Adipose tissue (tissue), 3 donors: ENCODE results near the gene SERPINA12. TPM values are rescaled to one million over a fixed set of nuclear protein-coding genes. Genes with fewer than 3 reads are reported as not detected.

ENCODE experiments used
- H3K27ac ChIP-seq: one replicate; pipeline ENCODE4 v1.5.1; 2013; ENCODE audit warnings: low read depth, low read length
- WGBS, 3 donors: extraction: QIAGEN DNeasy Blood & Tissue Kit; methylation state at CpG; one replicate each; pipeline ENCODE4 v1.1.7; 2013; 5-methylcytosine and 5-hydroxymethylcytosine counted together
- polyA plus RNA-seq, 3 donors: library from polyadenylated mRNA; stranded (reverse); fragments of 200-250 nt; gene quantifications; one replicate each; pipeline ENCODE4 v1.2.3, GENCODE V29; 2013
- donor health status: healthy with polysubstance abuse.
- donor health status: Bipolar disorder and iron deficiency.
- donor health status: healthy.

SERPINA12 gene
- polyA plus RNA-seq, 3 donors: not detected

DNA sequence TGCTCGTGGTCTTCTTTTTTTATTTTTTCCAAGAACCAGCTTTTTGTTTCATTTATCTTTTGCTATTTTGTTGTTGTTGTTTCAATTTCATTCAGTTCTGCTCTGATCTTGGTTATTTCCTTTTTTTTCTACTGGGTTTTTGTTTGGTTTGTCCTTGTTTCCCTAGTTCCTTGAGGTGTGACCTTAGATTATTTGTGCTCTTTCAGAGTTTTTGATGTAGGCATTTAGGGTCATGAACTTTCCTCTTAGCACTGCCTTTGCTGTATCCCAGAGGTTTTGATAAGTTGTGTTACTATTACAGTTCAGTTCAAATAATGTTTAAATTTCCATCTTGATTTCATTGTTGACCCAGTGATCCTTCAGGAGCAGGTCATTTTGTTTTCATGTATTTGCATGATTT, 53.3 kb downstream of the SERPINA12 start:
- no peak overlapping the region for H3K27ac ChIP-seq
- 0 to 25% (median 0%) methylated on average over 1 of the region's 1 CpG for WGBS, 3 donors

DNA sequence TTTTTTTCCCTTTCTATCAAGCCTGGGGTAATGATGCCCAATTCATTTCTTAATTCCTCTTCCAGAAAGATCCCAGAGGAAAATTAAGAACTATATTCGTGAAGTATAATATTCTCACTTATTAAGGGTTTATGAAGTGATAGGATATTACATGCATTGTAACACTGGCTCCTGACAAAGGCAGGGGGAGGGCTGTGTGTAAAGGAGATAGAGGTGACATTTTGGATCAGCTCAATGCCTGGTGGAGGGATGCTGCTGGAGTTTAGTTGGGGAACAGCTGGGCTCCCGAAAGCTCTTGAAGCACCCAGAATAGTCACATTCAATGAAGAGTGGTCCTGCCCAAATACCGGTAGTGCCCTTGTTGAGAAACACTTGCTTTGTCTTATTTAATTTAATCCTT, 57.4 kb downstream of the SERPINA12 start:
- WGBS, 3 donors: 34 to 58% (median 44%) methylated on average over 3 of the region's 3 CpGs
- no peak overlapping the region for H3K27ac ChIP-seq

DNA sequence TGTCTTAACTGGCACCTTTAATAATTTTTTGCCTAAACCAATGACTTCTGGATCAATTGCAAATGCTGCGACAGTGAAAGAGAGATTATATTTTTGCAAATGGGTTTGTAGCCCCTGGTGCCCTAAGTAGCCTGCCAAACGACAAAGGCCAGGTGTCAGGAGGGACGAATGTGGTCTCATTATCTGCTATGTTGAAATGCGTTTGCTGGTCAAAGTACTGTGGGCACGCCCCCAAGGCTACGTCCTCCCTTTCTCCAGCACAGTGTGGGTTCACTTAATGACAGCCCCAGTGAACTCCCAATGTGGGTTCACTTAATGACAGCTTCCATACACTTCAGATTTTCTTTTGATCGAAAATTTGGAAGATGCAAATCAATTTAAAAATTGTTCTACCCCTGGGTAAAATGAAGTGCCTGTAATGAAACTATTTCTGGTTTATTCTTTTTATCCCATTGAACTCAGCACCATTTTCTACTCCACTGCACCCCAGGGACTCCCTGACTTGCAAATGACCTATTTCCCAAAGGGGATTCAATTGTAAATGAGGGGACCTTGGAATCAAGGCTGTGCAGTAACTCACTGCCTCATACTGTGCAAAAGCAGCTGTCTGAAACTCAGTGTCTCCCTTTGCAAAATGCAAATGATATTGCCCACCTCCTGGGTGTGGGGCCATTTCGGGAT, 58.0 kb downstream of the SERPINA12 start:
- H3K27ac ChIP-seq: no peak overlapping the region
- WGBS, 3 donors: 16 to 27% (median 18%) methylated on average over 8 of the region's 8 CpGs

DNA sequence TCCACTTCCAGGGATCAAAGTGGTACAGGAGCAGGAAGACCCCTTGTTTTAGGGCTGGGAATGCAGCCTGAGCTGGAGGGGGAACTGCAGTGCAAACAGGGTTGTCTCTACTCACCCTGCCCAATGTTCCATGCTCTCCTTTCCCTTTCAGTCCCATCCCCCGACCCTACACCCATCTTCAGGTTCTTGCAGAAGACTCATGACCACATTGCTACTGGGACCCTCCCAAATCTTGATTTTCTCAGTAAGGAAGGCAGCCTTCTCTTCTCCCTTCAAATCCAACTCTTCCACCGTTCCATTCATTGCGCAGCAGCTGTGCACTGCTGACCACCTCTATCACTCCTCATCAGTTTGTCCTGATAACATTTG, 58.6 kb downstream of the SERPINA12 start:
- H3K27ac ChIP-seq: no peak overlapping the region
- 54 to 62% (median 58%) methylated on average over 3 of the region's 3 CpGs for WGBS, 3 donors

DNA sequence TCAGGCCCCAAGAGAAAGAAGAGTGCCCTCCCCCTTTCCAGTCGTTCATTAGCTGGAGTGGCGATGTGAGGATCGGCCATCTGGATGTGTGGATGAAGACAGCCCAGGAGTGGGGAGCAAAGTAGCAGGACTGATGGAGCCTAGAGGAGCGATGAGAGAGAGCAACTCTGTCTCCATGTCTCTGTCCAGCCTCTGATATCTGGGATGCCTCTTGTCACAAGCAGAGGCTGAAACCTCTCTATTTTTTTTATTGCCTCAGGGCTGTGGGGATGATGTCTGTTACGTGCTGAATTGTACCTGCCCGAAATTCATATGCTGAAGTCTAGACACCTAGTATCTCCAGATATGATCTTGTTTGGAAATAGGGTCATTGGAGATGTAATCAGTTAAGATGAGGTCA, 59.3 kb downstream of the SERPINA12 start:
- WGBS, 3 donors: 74 to 81% (median 78%) methylated on average over 6 of the region's 6 CpGs
- H3K27ac ChIP-seq: no peak overlapping the region

DNA sequence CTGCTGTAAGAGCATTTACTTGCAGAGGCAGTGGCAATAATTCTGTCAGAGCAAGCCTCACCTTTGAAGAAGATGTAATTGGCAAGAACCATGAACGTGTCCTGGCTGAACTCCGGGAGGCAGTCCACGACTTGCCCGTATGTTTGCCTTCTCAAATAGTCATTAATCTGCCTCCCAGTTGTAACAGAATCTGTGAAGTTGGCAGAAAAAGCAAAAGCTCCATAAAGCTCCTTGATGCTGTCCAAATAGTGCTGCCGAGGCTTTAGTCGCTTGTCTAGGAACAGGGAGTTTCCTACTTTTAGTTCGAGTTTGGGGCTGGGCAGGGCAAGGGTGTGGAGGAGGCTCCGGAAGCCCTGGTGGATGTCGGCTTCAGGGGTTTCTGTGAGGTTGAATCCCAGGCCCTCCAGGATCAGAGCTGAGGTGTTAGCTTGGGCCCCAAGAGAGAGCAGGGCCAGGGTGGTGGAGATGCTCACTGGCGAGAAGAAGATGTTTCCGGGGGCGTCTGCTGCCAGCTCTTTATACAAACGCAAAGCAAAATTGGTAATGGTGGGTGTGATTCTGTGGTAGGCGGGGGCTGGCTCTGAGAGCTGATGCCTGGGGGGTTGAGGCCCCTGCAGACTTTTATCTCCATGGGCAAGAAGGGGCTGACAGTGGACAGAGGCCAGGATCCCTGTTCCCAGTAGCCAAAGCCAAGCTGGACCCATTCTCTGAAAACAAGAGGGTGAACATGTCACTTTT, 61.0 kb downstream of the SERPINA12 start:
- no peak overlapping the region for H3K27ac ChIP-seq
- WGBS, 3 donors: 42 to 67% (median 64%) methylated on average over 14 of the region's 14 CpGs

DNA sequence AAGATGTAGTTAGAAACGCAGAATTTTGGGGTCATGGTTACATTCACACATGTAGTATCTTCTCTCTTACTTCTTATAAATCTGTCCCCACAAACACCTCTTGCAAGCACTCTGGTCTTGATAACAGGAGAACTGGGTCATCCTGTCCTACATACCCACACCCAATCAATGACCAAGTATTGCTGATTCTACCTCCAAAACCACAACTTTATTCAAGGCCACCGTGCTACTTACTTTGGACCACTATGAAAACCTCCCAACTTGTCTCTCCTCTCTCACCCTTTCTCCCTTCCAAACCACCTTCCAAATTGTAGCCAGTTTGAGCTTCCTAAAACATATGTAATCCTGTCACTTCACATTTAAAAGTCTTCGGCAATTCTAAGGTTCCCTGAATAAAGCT, 62.1 kb downstream of the SERPINA12 start:
- 60 to 77% (median 62%) methylated on average over 3 of the region's 3 CpGs for WGBS, 3 donors
- H3K27ac ChIP-seq: no peak overlapping the region

DNA sequence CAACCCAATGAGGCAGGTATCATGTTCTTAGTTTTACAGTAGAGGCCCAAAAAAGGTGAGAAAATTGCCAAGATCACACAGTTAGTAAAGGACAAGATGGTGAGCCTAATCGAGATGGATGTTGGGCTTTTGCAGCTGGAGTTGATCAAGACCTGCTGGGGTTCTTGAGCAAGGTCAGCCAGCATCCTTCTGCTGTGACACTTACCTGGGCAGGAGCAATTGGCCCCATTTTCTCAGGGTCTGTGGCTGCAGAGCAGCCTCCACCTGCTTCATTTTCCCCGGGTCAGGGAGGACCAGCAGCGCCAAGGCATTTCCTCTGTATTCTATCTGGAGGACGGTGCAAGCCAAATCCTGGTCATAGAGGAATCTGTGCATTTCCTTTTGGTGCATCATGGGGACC, 63.1 kb downstream of the SERPINA12 start:
- H3K27ac ChIP-seq: no peak overlapping the region
- 69 to 82% (median 75%) methylated on average over 4 of the region's 4 CpGs for WGBS, 3 donors

DNA sequence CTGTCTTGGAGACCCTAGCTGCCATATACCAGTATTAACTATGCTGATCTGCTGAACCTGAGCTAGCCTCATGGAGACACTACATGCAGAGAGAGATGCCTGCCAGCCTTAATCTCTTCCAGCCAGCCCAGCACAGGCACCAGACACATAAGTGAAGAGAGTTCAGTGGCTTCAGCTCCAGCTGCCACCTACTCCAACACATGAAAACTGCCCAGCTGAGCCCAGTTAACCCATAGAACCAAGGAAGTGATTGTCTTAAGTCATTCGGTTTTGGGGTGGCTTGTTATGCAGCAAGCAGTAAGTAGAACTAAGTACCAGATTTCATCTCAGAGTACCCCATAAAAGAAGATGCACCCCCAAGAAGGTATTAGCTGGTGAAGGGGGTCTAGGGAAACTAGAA, 64.3 kb downstream of the SERPINA12 start:
- no peak overlapping the region for H3K27ac ChIP-seq
- WGBS, 3 donors: 68 to 82% (median 72%) methylated on average over 1 of the region's 1 CpG

DNA sequence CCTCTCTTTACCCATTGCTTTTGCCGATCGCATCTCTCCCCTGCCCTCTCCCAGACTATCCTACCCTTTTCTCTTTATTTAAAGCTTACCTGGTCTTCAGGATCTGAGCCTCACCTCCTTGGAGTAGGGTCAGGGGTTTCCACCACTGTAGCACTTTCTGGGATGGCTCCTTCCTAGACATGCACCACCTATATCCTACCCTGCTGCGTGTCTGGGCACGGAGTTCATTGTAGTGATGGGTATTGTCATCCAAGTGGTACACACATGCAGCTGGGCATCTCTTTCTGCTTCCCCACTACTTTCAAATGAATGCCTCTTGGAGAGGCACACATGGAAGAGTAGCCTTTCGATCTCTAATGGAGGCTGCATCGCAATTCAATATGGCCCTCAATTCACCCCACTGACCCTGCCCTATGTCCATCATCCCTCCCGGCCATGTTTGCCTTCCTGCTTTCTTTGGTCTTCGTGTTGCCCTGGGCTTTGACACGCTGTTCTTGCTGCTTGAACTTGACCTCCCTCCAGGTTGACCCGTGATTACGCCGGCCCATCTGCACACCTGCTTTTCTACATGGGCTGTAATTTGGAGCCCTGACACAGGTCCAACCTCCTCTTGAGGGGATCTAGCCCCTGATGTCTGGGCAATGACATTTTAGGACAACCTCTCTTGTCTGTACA, 67.6 kb downstream of the SERPINA12 start:
- 89 to 93% (median 90%) methylated on average over 12 of the region's 12 CpGs for WGBS, 3 donors
- no peak overlapping the region for H3K27ac ChIP-seq

DNA sequence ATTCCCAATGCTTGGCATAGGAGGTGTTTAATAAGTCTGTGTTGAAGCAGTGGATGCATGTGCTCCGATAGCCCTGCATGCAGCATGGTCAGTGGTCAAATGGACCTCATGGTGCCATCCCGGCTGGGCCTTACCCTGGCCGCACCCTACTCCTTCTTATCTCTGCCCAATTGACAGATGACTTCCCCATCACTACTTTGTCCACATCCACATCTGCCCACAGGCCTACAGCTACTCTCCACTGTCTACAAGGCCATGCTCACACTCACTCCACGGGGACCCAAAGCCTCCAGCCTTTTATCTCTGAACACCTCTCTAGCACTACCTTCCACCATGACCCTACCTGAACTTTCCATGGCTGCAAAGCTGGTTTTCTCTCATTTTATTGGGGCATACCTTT, 68.1 kb downstream of the SERPINA12 start:
- H3K27ac ChIP-seq: no peak overlapping the region
- WGBS, 3 donors: 87 to 95% (median 90%) methylated on average over 4 of the region's 4 CpGs

DNA sequence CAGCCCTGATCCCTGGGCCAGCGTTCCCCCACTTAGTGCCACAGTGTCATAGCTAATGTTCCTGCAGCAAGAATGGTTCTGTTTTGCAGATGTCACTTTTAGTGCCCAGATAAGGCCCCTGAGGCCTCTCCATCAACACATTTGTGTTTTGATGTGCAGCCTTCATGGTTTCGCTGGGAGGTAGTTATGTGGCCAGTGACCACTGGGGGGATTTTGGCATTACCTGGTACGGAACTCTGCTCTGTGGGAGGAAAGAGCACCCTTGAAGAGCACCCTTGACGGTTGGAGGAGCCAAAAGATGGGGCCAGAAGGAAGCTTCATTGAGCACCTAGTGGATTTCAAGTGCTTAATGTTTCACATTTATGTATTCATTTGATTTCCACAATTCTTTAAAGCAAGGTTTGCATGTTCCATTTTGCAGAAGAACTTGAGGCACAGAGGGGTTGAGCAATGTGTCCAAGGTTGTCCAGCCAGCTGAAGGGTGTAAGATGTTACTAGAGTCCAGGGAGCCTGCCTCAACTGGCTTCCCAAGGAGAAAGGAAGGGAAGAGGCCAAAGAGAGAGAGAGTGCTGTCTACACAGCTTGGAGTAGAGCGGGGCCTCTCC, 69.7 kb downstream of the SERPINA12 start:
- H3K27ac ChIP-seq: no peak overlapping the region
- WGBS, 3 donors: 76 to 80% (median 76%) methylated on average over 5 of the region's 5 CpGs

Other genes with a start within 250 kb of the SERPINA12 start
- under 1 TPM in 1 of 3 donors, not detected in 2; 0.07 TPM for gene SERPINA10, start 216.2 kb downstream of the SERPINA12 start, polyA plus RNA-seq
- 1 to 10 TPM in 1 of 3 donors, not detected in 2; 3.5 TPM for gene SERPINA6, start 186.1 kb downstream of the SERPINA12 start, polyA plus RNA-seq
- gene SERPINA2, start 142.8 kb downstream of the SERPINA12 start, polyA plus RNA-seq: not detected
- 10 to 100 TPM; 37.5 to 56.2 (median 50.9) TPM for gene SERPINA1, start 120.9 kb downstream of the SERPINA12 start, polyA plus RNA-seq
- not detected for gene SERPINA11, start 56.7 kb downstream of the SERPINA12 start, polyA plus RNA-seq
- gene SERPINA9, start 33.3 kb downstream of the SERPINA12 start, polyA plus RNA-seq: not detected
- gene SERPINA4, start 52.0 kb upstream of the SERPINA12 start, polyA plus RNA-seq: 10 to 100 TPM in 1 of 3 donors, 1 to 10 TPM in 1, not detected in 1; 1.1 to 76.1 TPM
- gene SERPINA5, start 72.0 kb upstream of the SERPINA12 start, polyA plus RNA-seq: 10 to 100 TPM in 1 of 3 donors, 1 to 10 TPM in 2; 1.1 to 65.2 (median 1.1) TPM
- gene SERPINA3, start 102.9 kb upstream of the SERPINA12 start, polyA plus RNA-seq: 1,000 to 10,000 TPM in 1 of 3 donors, 10 to 100 TPM in 2; 78.2 to 7,001 (median 97.3) TPM